GM23338 (cell line): Measurements from ENCODE around the gene SMIM43. TPM values are rescaled to one million over a fixed set of nuclear protein-coding genes. Genes with fewer than 3 reads are reported as not detected.

Source experiments
- ATAC-seq: fragments of 200-7000 bp; cut with Tn5 transposase; 3 replicates; pipeline ENCODE4 v1.9.1; 2020
- DNase-seq: peaks from one replicate; pipeline ENCODE4 v3.0.0-alpha.2; 2015; ENCODE audit warnings: low spot score
- H2AFZ ChIP-seq: fragments of 200-600 bp; sonication (generic); 2 replicates; pipeline ENCODE4 v1.8.0; 2016; ENCODE audit warnings: antibody characterized with exemption, mild to moderate bottlenecking, moderate library complexity
- H3F3A ChIP-seq: fragments of 200-600 bp; sonication (generic); replicated peaks from 2 replicates; pipeline ENCODE4 v1.8.0; 2017; ENCODE audit warnings: antibody characterized with exemption, mixed run types, low read depth
- H3K27ac ChIP-seq: fragments of 200-600 bp; sonication (generic); 2 replicates; pipeline ENCODE4 v1.6.1; 2016; ENCODE audit warnings: low read depth
- H3K27me3 ChIP-seq: fragments of 200-600 bp; sonication (generic); 2 replicates; pipeline ENCODE4 v1.8.0; 2016; ENCODE audit warnings: mild to moderate bottlenecking, mixed run types, moderate library complexity; ENCODE audit not compliant: insufficient read depth
- H3K36me3 ChIP-seq: fragments of 200-600 bp; sonication (generic); 2 replicates; pipeline ENCODE4 v1.8.0; 2016; ENCODE audit warnings: mild to moderate bottlenecking; ENCODE audit not compliant: insufficient read depth
- H3K4me1 ChIP-seq: fragments of 200-600 bp; sonication (generic); 2 replicates; pipeline ENCODE4 v1.8.0; 2016; ENCODE audit warnings: mild to moderate bottlenecking, moderate library complexity; ENCODE audit not compliant: insufficient read depth
- H3K4me2 ChIP-seq: fragments of 200-600 bp; sonication (generic); 2 replicates; pipeline ENCODE4 v1.7.1; 2017; ENCODE audit warnings: mixed run types
- H3K4me3 ChIP-seq: fragments of 200-600 bp; sonication (generic); 2 replicates; pipeline ENCODE4 v1.6.1; 2016; ENCODE audit warnings: mixed run types
- H3K79me2 ChIP-seq: fragments of 200-600 bp; sonication (generic); replicated peaks from 2 replicates; pipeline ENCODE4 v1.8.0; 2017; ENCODE audit warnings: mild to moderate bottlenecking; ENCODE audit not compliant: insufficient read depth
- H3K9me2 ChIP-seq: fragments of 200-600 bp; sonication (generic); 2 replicates; pipeline ENCODE4 v1.8.0; 2017; ENCODE audit not compliant: insufficient read depth
- H4K20me1 ChIP-seq: fragments of 200-600 bp; sonication (generic); replicated peaks from 2 replicates; pipeline ENCODE4 v1.8.0; 2017; ENCODE audit warnings: mild to moderate bottlenecking; ENCODE audit not compliant: insufficient read depth
- H3K27ac Mint-ChIP-seq: 2 replicates; pipeline ENCODE4 v1.8.0; 2020; ENCODE audit warnings: inconsistent platforms, mild to moderate bottlenecking, moderate library complexity, mixed read lengths
- H3K27me3 Mint-ChIP-seq: 3 replicates; pipeline ENCODE4 v1.8.0; 2022; ENCODE audit warnings: low read depth, mild to moderate bottlenecking, moderate library complexity, mixed read lengths, inconsistent platforms; ENCODE audit not compliant: insufficient read depth, poor library complexity
- H3K36me3 Mint-ChIP-seq: 3 replicates; pipeline ENCODE4 v1.8.0; 2021; ENCODE audit warnings: low read depth, mild to moderate bottlenecking, inconsistent platforms, moderate library complexity, mixed read lengths
- H3K4me1 Mint-ChIP-seq: 3 replicates; pipeline ENCODE4 v1.8.0; 2020; ENCODE audit warnings: mild to moderate bottlenecking, inconsistent platforms, mixed read lengths
- H3K4me3 Mint-ChIP-seq: 3 replicates; pipeline ENCODE4 v1.8.0; 2021; ENCODE audit warnings: moderate library complexity, mild to moderate bottlenecking, inconsistent platforms, mixed read lengths
- H3K9me3 Mint-ChIP-seq: 3 replicates; pipeline ENCODE4 v1.8.0; 2020; ENCODE audit warnings: moderate library complexity, mild to moderate bottlenecking, inconsistent platforms, mixed read lengths
- EZH2 ChIP-seq: fragments of 200-600 bp; sonication (generic); IDR thresholded peaks from one replicate; pipeline ENCODE4 v1.8.0; 2017; ENCODE audit warnings: antibody characterized with exemption, mild to moderate bottlenecking, low read depth; ENCODE audit not compliant: unreplicated experiment
- EZH2phosphoT487 ChIP-seq: fragments of 200-600 bp; sonication (generic); IDR thresholded peaks from one replicate; pipeline ENCODE4 v1.8.1; 2018; ENCODE audit warnings: antibody characterized with exemption; ENCODE audit not compliant: unreplicated experiment
- JUNB ChIP-seq: IDR thresholded peaks from one replicate; pipeline ENCODE4 v1.6.1; 2016; ENCODE audit warnings: antibody characterized with exemption; ENCODE audit not compliant: unreplicated experiment
- POLR2AphosphoS5 ChIP-seq: IDR thresholded peaks from 2 replicates; pipeline ENCODE4 v1.6.1; 2016; ENCODE audit warnings: antibody characterized with exemption, low read depth
- STAT1 ChIP-seq: IDR thresholded peaks from one replicate; pipeline ENCODE4 v1.6.1; 2016; ENCODE audit warnings: antibody characterized with exemption; ENCODE audit not compliant: unreplicated experiment
- ZNF114 ChIP-seq: fragments of 250-450 bp; sonication (Bioruptor Pico); IDR thresholded peaks from 2 replicates; pipeline ENCODE4 v1.5.0; 2020; ENCODE audit warnings: mild to moderate bottlenecking, moderate library complexity
- ZNF331 ChIP-seq: fragments of 250-450 bp; sonication (Bioruptor Pico); IDR thresholded peaks from 2 replicates; pipeline ENCODE4 v1.5.0; 2020; ENCODE audit warnings: low read depth, mild to moderate bottlenecking, moderate library complexity
- ZNF462 ChIP-seq: fragments of 250-450 bp; sonication (Bioruptor Pico); IDR thresholded peaks from 2 replicates; pipeline ENCODE4 v1.5.0; 2020; ENCODE audit warnings: mild to moderate bottlenecking, moderate library complexity
- polyA plus RNA-seq: library from polyadenylated mRNA; unstranded; fragments of >200 nt; fragmentation: Nextera tagmentation; extraction: Ambion mirVana; gene quantifications from 2 replicates; pipeline ENCODE4 v1.2.1, GENCODE V29; 2016
- total RNA-seq: library from RNA; depleted of rRNA; stranded (reverse); fragments of >200 nt; shearing (Covaris generic); gene quantifications from 2 replicates; pipeline ENCODE4 v1.2.3, GENCODE V29; 2014
- TF ChIP-seq, protein P1 (sequence below): IDR thresholded peaks from 2 replicates; pipeline ENCODE4 v1.6.1; 2016; ENCODE audit warnings: antibody characterized with exemption
- TF ChIP-seq, protein P2 (sequence below), 2 experiments: fragments of 200-600 bp in 1 of 2; sonication (generic) in 1 of 2; conservative IDR thresholded peaks; 2 replicates each; pipeline versions ENCODE4 v1.5.1 to v1.6.1; 2016 to 2017; ENCODE audit warnings: antibody characterized with exemption in 2 of 2, low read depth in 2 of 2, mild to moderate bottlenecking in 2 of 2, moderate library complexity in 1 of 2

Gene SMIM43
- total and polyA plus RNA-seq, 2 experiments from 2014 or later, result 0.26 to 0.56 TPM

DNA sequence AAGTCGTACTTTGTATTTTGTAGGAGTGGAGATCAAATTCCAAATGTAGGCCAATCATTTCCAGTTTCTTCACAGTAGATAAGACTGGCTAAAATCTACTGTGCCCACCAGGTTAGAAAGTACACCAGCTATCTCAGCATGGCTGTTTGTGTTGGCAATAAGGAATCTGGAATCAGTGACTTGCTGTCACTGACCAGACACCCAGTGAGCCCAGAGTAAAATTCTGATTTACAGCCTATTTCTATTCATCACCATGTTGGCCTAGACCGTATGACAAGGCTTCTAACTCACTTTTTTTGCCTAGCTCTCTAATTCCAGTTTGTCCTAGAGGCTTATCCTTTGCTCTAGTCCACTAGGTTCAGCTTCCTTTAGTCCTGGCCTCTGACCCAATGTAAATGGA lies 25.4 kb downstream of the SMIM43 start (continued):
- no peak for TF ChIP-seq ZNF462 (CRISPR knock-in tag)
- TF ChIP-seq JUNB, result no peak
- no peak for TF ChIP-seq ZNF114
- no peak for TF ChIP-seq EZH2

GRCh38 chr4:121738780-121739535 lies 26.0 kb downstream of the SMIM43 start:
- H3K4me1 Mint-ChIP-seq, result peaks cover 21% of the 10 kb centered on the region
- Histone ChIP-seq H3K36me3 (no peaks in the 10 kb centered on the region), H3K9me2 (no peaks in the 10 kb centered on the region), H2AFZ (no peak overlapping the region), H4K20me1 (no peaks in the 10 kb centered on the region), H3K27me3 (peaks cover 24% of the 10 kb centered on the region; the same call in 1 of the 2 replicates), H3K4me3 (no peak overlapping the region), H3F3A (no peaks in the 10 kb centered on the region), H3K27ac (no peak overlapping the region), H3K4me2 (no peak overlapping the region), H3K79me2 (no peaks in the 10 kb centered on the region), H3K4me1 (peaks cover 16% of the 10 kb centered on the region)
- DNase-seq, result no peak
- H3K9me3 Mint-ChIP-seq, result no peaks in the 10 kb centered on the region
- no peak overlapping the region for H3K27ac Mint-ChIP-seq
- no peaks in the 10 kb centered on the region for H3K36me3 Mint-ChIP-seq
- H3K27me3 Mint-ChIP-seq, result peaks cover 10% of the 10 kb centered on the region
- no peak for ATAC-seq
- H3K4me3 Mint-ChIP-seq, result no peak overlapping the region
- TF ChIP-seq POLR2AphosphoS5, result no peak
- TF ChIP-seq, protein P1, sequence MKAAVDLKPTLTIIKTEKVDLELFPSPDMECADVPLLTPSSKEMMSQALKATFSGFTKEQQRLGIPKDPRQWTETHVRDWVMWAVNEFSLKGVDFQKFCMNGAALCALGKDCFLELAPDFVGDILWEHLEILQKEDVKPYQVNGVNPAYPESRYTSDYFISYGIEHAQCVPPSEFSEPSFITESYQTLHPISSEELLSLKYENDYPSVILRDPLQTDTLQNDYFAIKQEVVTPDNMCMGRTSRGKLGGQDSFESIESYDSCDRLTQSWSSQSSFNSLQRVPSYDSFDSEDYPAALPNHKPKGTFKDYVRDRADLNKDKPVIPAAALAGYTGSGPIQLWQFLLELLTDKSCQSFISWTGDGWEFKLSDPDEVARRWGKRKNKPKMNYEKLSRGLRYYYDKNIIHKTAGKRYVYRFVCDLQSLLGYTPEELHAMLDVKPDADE, result no peak
- TF ChIP-seq, protein P2, sequence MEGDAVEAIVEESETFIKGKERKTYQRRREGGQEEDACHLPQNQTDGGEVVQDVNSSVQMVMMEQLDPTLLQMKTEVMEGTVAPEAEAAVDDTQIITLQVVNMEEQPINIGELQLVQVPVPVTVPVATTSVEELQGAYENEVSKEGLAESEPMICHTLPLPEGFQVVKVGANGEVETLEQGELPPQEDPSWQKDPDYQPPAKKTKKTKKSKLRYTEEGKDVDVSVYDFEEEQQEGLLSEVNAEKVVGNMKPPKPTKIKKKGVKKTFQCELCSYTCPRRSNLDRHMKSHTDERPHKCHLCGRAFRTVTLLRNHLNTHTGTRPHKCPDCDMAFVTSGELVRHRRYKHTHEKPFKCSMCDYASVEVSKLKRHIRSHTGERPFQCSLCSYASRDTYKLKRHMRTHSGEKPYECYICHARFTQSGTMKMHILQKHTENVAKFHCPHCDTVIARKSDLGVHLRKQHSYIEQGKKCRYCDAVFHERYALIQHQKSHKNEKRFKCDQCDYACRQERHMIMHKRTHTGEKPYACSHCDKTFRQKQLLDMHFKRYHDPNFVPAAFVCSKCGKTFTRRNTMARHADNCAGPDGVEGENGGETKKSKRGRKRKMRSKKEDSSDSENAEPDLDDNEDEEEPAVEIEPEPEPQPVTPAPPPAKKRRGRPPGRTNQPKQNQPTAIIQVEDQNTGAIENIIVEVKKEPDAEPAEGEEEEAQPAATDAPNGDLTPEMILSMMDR (conservative IDR thresholded peaks at IDR 0.05; ENCODE audit: low read depth in 2 of 2), result no peak
- no peak for TF ChIP-seq JUNB
- no peak for TF ChIP-seq EZH2
- no peak for TF ChIP-seq ZNF331 (CRISPR knock-in tag)
- no peak for TF ChIP-seq EZH2phosphoT487
- TF ChIP-seq STAT1, result no peak
